Hypothalamus (tissue), 51 donors: ENCODE results near the gene CDH10.

Source experiments
- DNase-seq, 51 donors: peaks; one replicate each; lab custom pipeline; 2025; lab: John Stamatoyannopoulos, UW

Gene CDH10

GRCh38 chr5:24606971-24607370 is 37.8 kb downstream of the CDH10 start:
- peak in 1 of 51 donors; percentile 6 for DNase-seq

- no peak for DNase-seq
These were observed 42.6 kb downstream of the CDH10 start for GRCh38 chr5:24602188-24602587.

GRCh38 chr5:24598956-24599355 is 45.8 kb downstream of the CDH10 start:
- DNase-seq, result no peak

GRCh38 chr5:24595329-24595728 is 49.4 kb downstream of the CDH10 start:
- DNase-seq, result no peak

GRCh38 chr5:24591426-24591825 is 53.4 kb downstream of the CDH10 start:
- DNase-seq, result no peak

GRCh38 chr5:24589566-24589965 is 55.2 kb downstream of the CDH10 start:
- DNase-seq, result no peak

GRCh38 chr5:24585751-24586150 is 59.0 kb downstream of the CDH10 start:
- DNase-seq, result no peak

- DNase-seq, result no peak
These were observed 73.5 kb downstream of the CDH10 start for GRCh38 chr5:24571302-24571701.

GRCh38 chr5:24566933-24567332 is 77.8 kb downstream of the CDH10 start:
- DNase-seq, result no peak

GRCh38 chr5:24555229-24555628 is 89.5 kb downstream of the CDH10 start:
- no peak for DNase-seq

GRCh38 chr5:24547132-24547531 is 97.6 kb downstream of the CDH10 start:
- DNase-seq, result no peak

- no peak for DNase-seq
These were observed 105.2 kb downstream of the CDH10 start for GRCh38 chr5:24539613-24540012.

- DNase-seq, result no peak
These were observed 106.4 kb downstream of the CDH10 start for GRCh38 chr5:24538346-24538745.

- no peak for DNase-seq
These were observed 109.1 kb downstream of the CDH10 start for GRCh38 chr5:24535646-24536045.

- no peak for DNase-seq
These were observed 113.9 kb downstream of the CDH10 start for GRCh38 chr5:24530906-24531305.

- no peak for DNase-seq
These were observed 119.4 kb downstream of the CDH10 start for GRCh38 chr5:24525414-24525813.

GRCh38 chr5:24512423-24512822 is 132.4 kb downstream of the CDH10 start:
- no peak for DNase-seq

GRCh38 chr5:24510523-24510988 is 134.2 kb downstream of the CDH10 start:
- DNase-seq, result no peak

GRCh38 chr5:24509943-24510342 is 134.8 kb downstream of the CDH10 start:
- no peak for DNase-seq

- DNase-seq, result no peak
These were observed 139.5 kb downstream of the CDH10 start for GRCh38 chr5:24505258-24505657.

GRCh38 chr5:24497591-24498157 is 147.1 kb downstream of the CDH10 start:
- no peak for DNase-seq

GRCh38 chr5:24497145-24497544 is 147.6 kb downstream of the CDH10 start:
- no peak for DNase-seq

- DNase-seq, result no peak
These were observed 148.5 kb downstream of the CDH10 start for GRCh38 chr5:24496268-24496667.
